Endothelial cell (in vitro differentiated cells): ENCODE data around the gene LRRC75A. TPM values are rescaled to one million over a fixed set of nuclear protein-coding genes. Genes with fewer than 3 reads are reported as not detected.

Source experiments
- DNase-seq: peaks from one replicate; pipeline ENCODE4 v3.0.0; 2021; ENCODE audit warnings: low spot score
- H3K27ac Mint-ChIP-seq: one replicate; pipeline ENCODE4 v1.8.0; 2021; ENCODE audit warnings: mixed read lengths, inconsistent platforms; ENCODE audit not compliant: unreplicated experiment
- H3K27me3 Mint-ChIP-seq: one replicate; pipeline ENCODE4 v1.8.0; 2021; ENCODE audit warnings: mild to moderate bottlenecking, moderate library complexity, mixed read lengths, inconsistent platforms; ENCODE audit not compliant: unreplicated experiment
- H3K36me3 Mint-ChIP-seq: one replicate; pipeline ENCODE4 v1.8.0; 2021; ENCODE audit warnings: mild to moderate bottlenecking, low read depth, mixed read lengths, inconsistent platforms; ENCODE audit not compliant: unreplicated experiment
- H3K4me1 Mint-ChIP-seq: one replicate; pipeline ENCODE4 v1.8.0; 2021; ENCODE audit warnings: mild to moderate bottlenecking, mixed read lengths, inconsistent platforms; ENCODE audit not compliant: unreplicated experiment
- H3K4me3 Mint-ChIP-seq: one replicate; pipeline ENCODE4 v1.8.0; 2021; ENCODE audit warnings: mild to moderate bottlenecking, mixed read lengths, inconsistent platforms; ENCODE audit not compliant: unreplicated experiment
- H3K9me3 Mint-ChIP-seq: one replicate; pipeline ENCODE4 v1.8.0; 2021; ENCODE audit warnings: mixed read lengths, inconsistent platforms; ENCODE audit not compliant: unreplicated experiment
- CTCF ChIP-seq: fragments of 200-600 bp; sonication (generic); IDR thresholded peaks from one replicate; pipeline ENCODE4 v1.5.0; 2021; ENCODE audit warnings: antibody characterized with exemption; ENCODE audit not compliant: unreplicated experiment
- total RNA-seq: library from RNA; stranded (reverse); fragmentation: NEBNext Ultra II Directional; extraction: Animal tissue kit (Norgen Biotek cat#: 25700); gene quantifications from one replicate; pipeline ENCODE4 v1.2.1, GENCODE V29; 2021; ENCODE audit not compliant: unreplicated experiment

The LRRC75A gene
- total RNA-seq, 1 donor from 2014 or later: 0.95 TPM

GRCh38 chr17:16464303-16465051, 27.5 kb downstream of the LRRC75A start:
- Mint-ChIP-seq H3K36me3 (no peaks in the 10 kb centered on the region), H3K27me3 (peaks cover 11% of the 10 kb centered on the region), H3K9me3 (no peaks in the 10 kb centered on the region), H3K4me1 (peaks cover 17% of the 10 kb centered on the region), H3K4me3 (no peak overlapping the region), H3K27ac (no peak overlapping the region)
- DNase-seq: no peak
- TF ChIP-seq CTCF: no peak

GRCh38 chr17:16463358-16464302, 28.4 kb downstream of the LRRC75A start:
- Mint-ChIP-seq H3K27ac (no peak overlapping the region), H3K4me3 (no peak overlapping the region), H3K9me3 (no peaks in the 10 kb centered on the region), H3K36me3 (no peaks in the 10 kb centered on the region), H3K4me1 (peaks cover 21% of the 10 kb centered on the region), H3K27me3 (peaks cover 15% of the 10 kb centered on the region)
- no peak for TF ChIP-seq CTCF
- DNase-seq: peak; percentile 51

DNA sequence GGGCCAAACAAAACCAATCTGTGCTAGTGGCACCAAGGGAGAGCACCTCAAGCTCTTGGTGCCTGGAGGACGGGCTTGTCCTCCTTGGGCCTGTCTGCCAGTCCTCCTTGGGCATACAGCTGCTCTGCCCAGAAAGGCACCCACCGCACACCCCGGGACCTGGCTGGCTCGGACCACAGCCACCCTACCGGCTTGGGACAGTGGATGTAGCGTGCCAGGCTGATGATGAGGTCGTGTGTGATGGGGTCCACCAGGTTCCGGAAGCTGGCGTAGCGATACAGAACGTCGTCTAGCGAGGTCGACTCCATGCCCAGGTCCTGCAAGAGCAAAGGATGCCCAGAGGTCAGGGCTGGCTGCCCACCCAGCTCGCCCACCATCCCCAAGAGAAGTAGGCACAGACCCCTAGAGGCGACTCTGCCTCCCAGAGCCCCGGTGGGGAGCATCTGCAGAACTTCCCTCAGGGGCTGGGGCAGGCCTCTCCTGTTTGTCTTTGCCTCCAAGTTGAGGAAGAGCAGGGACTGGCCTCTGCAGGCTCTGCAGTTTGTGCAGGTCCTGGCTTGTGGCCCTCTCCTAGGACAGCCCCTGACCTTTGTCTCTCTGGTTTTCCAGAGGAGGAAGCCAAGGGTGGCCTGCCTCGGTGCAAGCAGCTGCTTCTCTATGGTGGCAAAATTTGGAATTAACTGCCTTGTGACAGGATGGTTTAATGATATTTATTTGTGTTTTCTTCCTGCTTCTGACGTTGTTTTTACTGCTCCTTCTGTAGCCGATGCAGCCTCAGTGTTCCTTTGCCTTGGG, 29.7 kb downstream of the LRRC75A start:
- Mint-ChIP-seq H3K27me3 (peaks cover 10% of the 10 kb centered on the region), H3K9me3 (no peaks in the 10 kb centered on the region), H3K4me3 (no peak overlapping the region), H3K4me1 (peaks cover 22% of the 10 kb centered on the region), H3K27ac (no peak overlapping the region), H3K36me3 (no peaks in the 10 kb centered on the region)
- DNase-seq: no peak
- no peak for TF ChIP-seq CTCF

GRCh38 chr17:16461606-16461866, 30.5 kb downstream of the LRRC75A start:
- Mint-ChIP-seq H3K27ac (no peak overlapping the region), H3K4me1 (peaks cover 22% of the 10 kb centered on the region), H3K4me3 (no peak overlapping the region), H3K36me3 (no peaks in the 10 kb centered on the region), H3K9me3 (no peaks in the 10 kb centered on the region), H3K27me3 (peaks cover 7% of the 10 kb centered on the region)
- DNase-seq: no peak
- no peak for TF ChIP-seq CTCF
